Ovary (tissue), 9 donors: ENCODE results near the gene SMIM12. TPM values are rescaled to one million over a fixed set of nuclear protein-coding genes. Genes with fewer than 3 reads are reported as not detected.

Experiments
- DNase-seq, 5 donors: peaks; one replicate each; pipeline ENCODE4 v3.0.0-alpha.2; 2019 to 2020
- H3K27ac ChIP-seq, 2 donors: fragments of 200-600 bp; one replicate each; pipeline versions ENCODE4 v1.5.1 to v1.8.0; 2019 to 2022
- H3K27me3 ChIP-seq: fragments of 200-600 bp; one replicate; pipeline ENCODE4 v1.8.0; 2022
- H3K36me3 ChIP-seq: fragments of 200-600 bp; sonication (generic); one replicate; pipeline ENCODE4 v1.5.1; 2019
- H3K4me1 ChIP-seq: one replicate; pipeline ENCODE4 v1.8.1; 2013; ENCODE audit warnings: mild to moderate bottlenecking, moderate library complexity; ENCODE audit not compliant: insufficient read depth
- H3K4me3 ChIP-seq: fragments of 200-600 bp; sonication (generic); one replicate; pipeline ENCODE4 v1.5.1; 2017
- H3K9me3 ChIP-seq, 2 donors: fragments of 200-600 bp in 1 of 2; sonication (generic) in 1 of 2; one replicate each; pipeline versions ENCODE4 v1.5.1 to v1.8.1; 2013 to 2019; ENCODE audit warnings: mild to moderate bottlenecking in 1 of 2, moderate library complexity in 1 of 2
- EP300 ChIP-seq: sonication (generic); formaldehyde crosslinking; IDR thresholded peaks from one replicate; pipeline ENCODE4 v1.6.1; 2017; ENCODE audit warnings: antibody characterized with exemption
- POLR2A ChIP-seq: fragments of 450-650 bp; IDR thresholded peaks from one replicate; pipeline ENCODE4 v1.6.1; 2017; ENCODE audit warnings: antibody characterized with exemption, mild to moderate bottlenecking, moderate library complexity
- WGBS, 3 donors: extraction: QIAGEN DNeasy Blood & Tissue Kit in 1 of 3; methylation state at CpG; one replicate each; pipeline versions ENCODE4 v1.1.5 to v1.1.7; 2013 to 2017; 5-methylcytosine and 5-hydroxymethylcytosine counted together
- intact Hi-C, 4 donors: fragments of 100-400 bp; cut with DNase I; formaldehyde crosslinking; loops; one replicate each; pipeline versions ENCODE4 v1.11.0 to v1.15.1; 2022 to 2023
- polyA plus RNA-seq, 2 donors: library from polyadenylated mRNA; stranded (reverse); fragments of 200-250 nt in 1 of 2; fragments of 350-450 nt in 1 of 2; fragmentation: Illumina TruSeq in 1 of 2; extraction: RNeasy Lipid Tissue Mini Kit (QIAGEN cat#74804) in 1 of 2; gene quantifications; one replicate each; pipeline ENCODE4 v1.2.3, GENCODE V29; 2013 to 2014
- total RNA-seq, 7 donors: library from RNA; depleted of rRNA in 2 of 7; stranded (reverse); fragments of >200 nt in 2 of 7; fragmentation: NEBNext Ultra II Directional in 3 of 7; extraction: Animal tissue kit (Norgen Biotek cat#: 25700) in 3 of 7; gene quantifications; one replicate each; pipeline versions ENCODE4 v1.1.0 to v1.2.4, GENCODE V29; 2016 to 2023
- TF ChIP-seq, protein P1 (sequence below), 3 donors: fragments of 450-650 bp in 2 of 3; fragments of 200-600 bp in 1 of 3; IDR thresholded peaks; one replicate each; pipeline versions ENCODE4 v1.5.1 to v1.8.0; 2016 to 2022; ENCODE audit warnings: antibody characterized with exemption in 3 of 3, mild to moderate bottlenecking in 1 of 3
- donor health status: DM: no; HTN: no; CAD: no; lungs with moderate emphysema.
- donor health status: DM: no; HTN: no; CAD: no.
- donor health status: Bipolar disorder and iron deficiency.
- donor health status: DM: yes; HTN: yes; CAD: no.
- donor health status: DM: no; HTN: no; CAD: no.
- donor health status: DM: yes; HTN: yes; CAD: no.

SMIM12 gene
- total and polyA plus RNA-seq, 9 donors: 15.4 to 32.3 (median 24.4) TPM

DNA sequence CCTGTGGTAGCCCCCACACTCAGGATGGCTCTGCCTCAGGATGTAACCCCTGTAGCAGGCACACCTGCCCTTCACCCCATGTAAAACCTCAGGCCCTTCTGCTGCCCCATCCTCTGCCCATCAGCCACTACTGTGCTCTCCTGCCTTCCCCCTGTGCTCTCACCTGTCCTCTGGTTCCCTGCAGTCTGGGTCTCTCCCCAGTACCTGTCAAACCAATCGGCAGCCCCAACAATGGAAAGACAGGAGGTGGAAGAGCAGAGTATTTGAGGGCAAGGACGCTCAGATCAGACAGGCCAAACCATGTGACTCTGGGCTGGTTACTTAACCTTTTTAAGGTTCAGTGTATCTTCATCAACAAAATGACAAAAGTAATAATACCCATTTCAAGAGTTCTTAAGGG, 30.9 kb downstream of the SMIM12 start:
- no peaks in the 10 kb centered on the region for H3K27me3 ChIP-seq
- no peaks in the 10 kb centered on the region for H3K9me3 ChIP-seq
- no peak overlapping the region for H3K4me3 ChIP-seq
- no peak overlapping the region for H3K27ac ChIP-seq
- no peaks in the 10 kb centered on the region for H3K36me3 ChIP-seq
- H3K4me1 ChIP-seq: peaks cover 7% of the 10 kb centered on the region
- WGBS, 3 donors: 76 to 82% (median 78%) methylated on average over 2 of the region's 2 CpGs
- TF ChIP-seq EP300 (no peak), POLR2A (no peak)
- TF ChIP-seq, protein P1, sequence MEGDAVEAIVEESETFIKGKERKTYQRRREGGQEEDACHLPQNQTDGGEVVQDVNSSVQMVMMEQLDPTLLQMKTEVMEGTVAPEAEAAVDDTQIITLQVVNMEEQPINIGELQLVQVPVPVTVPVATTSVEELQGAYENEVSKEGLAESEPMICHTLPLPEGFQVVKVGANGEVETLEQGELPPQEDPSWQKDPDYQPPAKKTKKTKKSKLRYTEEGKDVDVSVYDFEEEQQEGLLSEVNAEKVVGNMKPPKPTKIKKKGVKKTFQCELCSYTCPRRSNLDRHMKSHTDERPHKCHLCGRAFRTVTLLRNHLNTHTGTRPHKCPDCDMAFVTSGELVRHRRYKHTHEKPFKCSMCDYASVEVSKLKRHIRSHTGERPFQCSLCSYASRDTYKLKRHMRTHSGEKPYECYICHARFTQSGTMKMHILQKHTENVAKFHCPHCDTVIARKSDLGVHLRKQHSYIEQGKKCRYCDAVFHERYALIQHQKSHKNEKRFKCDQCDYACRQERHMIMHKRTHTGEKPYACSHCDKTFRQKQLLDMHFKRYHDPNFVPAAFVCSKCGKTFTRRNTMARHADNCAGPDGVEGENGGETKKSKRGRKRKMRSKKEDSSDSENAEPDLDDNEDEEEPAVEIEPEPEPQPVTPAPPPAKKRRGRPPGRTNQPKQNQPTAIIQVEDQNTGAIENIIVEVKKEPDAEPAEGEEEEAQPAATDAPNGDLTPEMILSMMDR (IDR thresholded peaks at IDR 0.05): no peak
- DNase-seq: no peak
- intact Hi-C loops: loop anchor here in 1 of 4 donors (5.0 kb wide), 1 partner anchor 1416 kb away; no protein-coding TSS in a partner anchor

DNA sequence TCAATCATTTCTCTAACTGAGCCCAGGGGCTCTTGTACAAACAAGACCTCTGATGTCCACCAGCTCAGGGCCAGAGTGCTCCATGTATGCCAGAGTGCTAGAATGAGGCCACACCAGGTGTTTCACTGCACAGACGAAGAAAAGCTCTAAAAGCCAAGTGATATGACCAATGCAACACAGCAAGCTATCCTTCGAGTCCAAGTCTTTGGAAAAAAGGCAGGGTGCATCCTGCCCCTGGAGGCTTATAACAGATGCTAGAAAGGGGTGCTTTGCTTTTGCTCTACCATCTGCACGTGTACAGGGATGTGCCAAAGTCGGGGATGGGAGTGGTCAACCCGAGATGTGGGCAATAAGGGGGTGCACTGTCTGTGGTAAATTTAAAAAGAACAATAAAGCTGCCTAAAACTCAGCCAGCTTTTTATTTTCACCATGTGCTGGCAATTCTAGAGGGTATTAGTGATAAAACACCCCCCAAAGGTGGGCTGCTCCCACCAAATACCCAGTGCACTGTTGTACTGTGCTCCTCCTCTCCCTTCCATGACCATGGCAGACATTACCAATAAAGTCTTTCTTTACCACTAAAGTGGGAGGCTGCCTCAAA, 32.1 kb downstream of the SMIM12 start:
- Histone ChIP-seq H3K27me3 (no peaks in the 10 kb centered on the region), H3K9me3 (no peaks in the 10 kb centered on the region), H3K36me3 (no peaks in the 10 kb centered on the region), H3K4me3 (no peak overlapping the region), H3K4me1 (peaks cover 7% of the 10 kb centered on the region), H3K27ac (no peak overlapping the region)
- TF ChIP-seq POLR2A (no peak), EP300 (no peak)
- TF ChIP-seq, protein P1 (IDR thresholded peaks at IDR 0.05): no peak
- intact Hi-C loops: loop anchor here in 1 of 4 donors (5.0 kb wide), 1 partner anchor 1415 kb away; no protein-coding TSS in a partner anchor
- WGBS, 3 donors: 73 to 84% (median 83%) methylated on average over 5 of the region's 5 CpGs
- DNase-seq: no peak

DNA sequence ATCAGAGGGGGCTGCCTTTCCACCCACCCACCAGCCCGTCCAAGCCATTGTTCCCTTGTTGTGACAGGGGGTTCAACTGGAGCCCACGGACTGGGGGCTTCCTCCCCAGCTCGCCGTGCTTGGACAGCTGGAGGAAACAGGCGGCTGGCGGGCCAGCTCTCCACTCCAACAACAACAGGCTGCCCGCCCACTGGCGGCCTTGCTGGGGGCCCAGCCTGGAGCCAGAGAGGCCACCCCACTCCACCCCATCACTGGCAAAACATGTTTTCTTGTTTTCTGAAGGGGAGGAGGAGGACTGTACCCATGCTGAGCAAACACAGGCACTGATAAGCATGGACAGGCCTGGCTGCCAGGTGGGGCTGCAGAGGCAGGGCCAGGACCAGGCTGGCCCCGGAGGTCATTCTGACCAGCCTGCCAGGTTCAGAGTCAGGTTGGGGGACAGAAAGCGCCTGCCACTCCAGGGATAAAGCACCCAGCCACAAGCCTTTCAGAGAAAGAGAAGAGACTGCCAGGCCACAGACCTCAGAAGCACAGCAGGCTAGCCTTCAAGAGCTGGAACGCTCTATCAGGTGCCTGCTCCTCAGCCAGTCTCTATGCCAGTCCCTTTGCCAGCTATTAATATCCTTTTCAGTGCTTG, 34.0 kb downstream of the SMIM12 start:
- WGBS, 3 donors: 47 to 77% (median 53%) methylated on average over 6 to 11 of the region's 11 CpGs
- intact Hi-C loops: loop anchor here in 1 of 4 donors (5.0 kb wide), 1 partner anchor 1413 kb away; no protein-coding TSS in a partner anchor
- H3K4me3 ChIP-seq: no peak overlapping the region

DNA sequence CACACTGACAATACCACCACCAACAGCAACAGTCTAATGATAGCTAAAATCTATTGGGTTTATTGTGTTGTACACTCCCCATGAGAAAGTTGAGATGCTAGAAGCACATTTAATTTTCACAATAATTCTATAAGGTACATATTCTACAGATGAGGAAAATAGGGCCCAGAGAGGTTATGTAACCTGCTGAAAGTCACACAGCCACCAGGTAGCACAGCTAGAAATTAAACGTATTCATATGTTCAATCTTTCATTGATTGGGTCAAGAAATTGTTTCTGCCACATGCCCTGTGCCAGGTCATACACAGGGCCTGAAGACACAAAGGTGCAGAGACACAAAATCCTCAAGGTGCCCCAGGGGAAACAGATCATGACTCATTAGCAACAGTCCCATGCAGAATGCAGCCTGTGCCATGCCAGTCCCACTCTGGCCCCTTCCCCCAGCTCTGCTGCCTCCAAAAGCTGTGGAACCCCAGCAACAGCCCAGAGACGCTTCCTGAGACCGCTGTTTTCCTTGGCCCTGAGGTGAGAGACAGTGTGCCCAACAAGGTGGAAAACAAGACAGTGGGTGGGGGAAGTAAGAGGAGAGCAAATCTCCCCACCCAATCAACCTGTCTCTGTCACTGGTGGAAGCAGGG, 34.6 kb downstream of the SMIM12 start:
- DNase-seq: no peak
- no peaks in the 10 kb centered on the region for H3K27me3 ChIP-seq

More for the DNA sequence above, 34.0 kb downstream of the SMIM12 start:
- Histone ChIP-seq H3K9me3 (no peaks in the 10 kb centered on the region), H3K36me3 (no peaks in the 10 kb centered on the region), H3K27ac (no peak overlapping the region), H3K27me3 (no peaks in the 10 kb centered on the region), H3K4me1 (peaks cover 7% of the 10 kb centered on the region)
- TF ChIP-seq, protein P1 (IDR thresholded peaks at IDR 0.05): no peak
- TF ChIP-seq POLR2A (no peak), EP300 (no peak)
- DNase-seq: peak in 1 of 5 donors; percentile 41

More for the DNA sequence above, 34.6 kb downstream of the SMIM12 start:
- TF ChIP-seq, protein P1 (IDR thresholded peaks at IDR 0.05): no peak
- no peak for TF ChIP-seq POLR2A
- no peak for TF ChIP-seq EP300
- Histone ChIP-seq H3K4me1 (peaks cover 7% of the 10 kb centered on the region), H3K9me3 (no peaks in the 10 kb centered on the region), H3K4me3 (no peak overlapping the region), H3K36me3 (no peaks in the 10 kb centered on the region), H3K27ac (no peak overlapping the region)
- intact Hi-C loops: loop anchor here in 1 of 4 donors (5.0 kb wide), 1 partner anchor 1413 kb away; no protein-coding TSS in a partner anchor
- WGBS, 3 donors: 84 to 92% (median 87%) methylated on average over 3 of the region's 3 CpGs
